Epithelial cell of proximal tubule (primary cell): ENCODE data around the gene METTL1. TPM values are rescaled to one million over a fixed set of nuclear protein-coding genes. Genes with fewer than 3 reads are reported as not detected.

Experiments
- DNase-seq: peaks from one replicate; pipeline ENCODE4 v3.0.0-alpha.2; 2011; ENCODE audit warnings: low read depth
- H3K4me3 ChIP-seq: 2 replicates; pipeline ENCODE4 v1.5.1; 2011; ENCODE audit warnings: low read depth, mild to moderate bottlenecking, low read length
- CTCF ChIP-seq: conservative IDR thresholded peaks from 2 replicates; pipeline ENCODE4 v1.5.1; 2012; ENCODE audit warnings: low read depth, mild to moderate bottlenecking, low read length
- total RNA-seq: library from RNA; depleted of rRNA; stranded (reverse); fragments of >200 nt; gene quantifications from 2 replicates; pipeline ENCODE4 v1.2.3, GENCODE V29; 2015

Gene METTL1
- total RNA-seq, 1 donor from 2014 or later: 27.3 TPM

DNA sequence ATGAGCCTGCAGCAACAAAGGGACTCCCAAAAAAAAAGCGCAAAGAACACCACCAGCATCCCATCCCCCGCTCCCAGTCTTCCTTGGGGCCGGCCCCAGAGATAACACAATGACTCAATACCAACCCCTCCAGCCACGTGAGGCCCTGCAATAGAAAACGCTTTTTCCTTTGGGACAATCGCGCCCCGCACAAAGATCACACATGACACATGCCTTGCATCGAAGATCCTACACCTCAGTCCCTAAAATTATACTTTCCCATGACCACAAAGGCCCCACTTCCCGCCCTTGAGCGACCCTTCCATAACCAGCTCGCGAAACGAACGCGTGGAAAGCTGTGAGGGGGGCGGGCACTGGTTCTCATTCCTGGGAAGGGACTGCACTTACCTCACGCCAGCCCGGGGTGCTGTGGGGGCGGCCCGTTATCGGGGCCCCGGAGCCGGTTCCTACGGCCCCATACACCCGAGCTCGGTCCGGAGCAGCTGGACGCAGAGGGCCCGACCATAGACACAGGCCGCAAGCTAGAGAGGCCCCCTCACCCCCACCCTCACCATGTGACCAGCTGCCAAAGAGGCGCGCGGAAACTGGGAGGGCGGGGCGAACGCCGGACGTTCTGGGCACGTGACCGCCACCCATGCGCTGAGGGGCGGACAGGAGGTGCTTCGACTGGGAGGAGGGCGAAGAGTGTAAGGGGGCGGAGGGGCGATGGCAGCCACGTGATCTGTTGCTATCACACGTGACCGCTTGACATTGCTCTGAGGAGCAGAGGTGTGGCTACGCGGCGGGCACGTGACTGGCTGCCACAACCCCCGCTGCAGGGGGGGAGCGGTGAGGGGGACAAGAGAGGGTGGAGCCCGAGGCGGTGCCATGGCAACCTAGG is 19.9 kb downstream of the METTL1 start, which contains the start of gene CDK4:
TSS of gene CDK4 (minus strand) at position 523 of the 880 bp plus-strand sequence. CDS start 593 bp downstream, outside the sequence.
- peak within 1 kb of the TSS; percentile 82 for H3K4me3 ChIP-seq
- TF ChIP-seq CTCF: no peak
- DNase-seq: peak; percentile 87

DNA sequence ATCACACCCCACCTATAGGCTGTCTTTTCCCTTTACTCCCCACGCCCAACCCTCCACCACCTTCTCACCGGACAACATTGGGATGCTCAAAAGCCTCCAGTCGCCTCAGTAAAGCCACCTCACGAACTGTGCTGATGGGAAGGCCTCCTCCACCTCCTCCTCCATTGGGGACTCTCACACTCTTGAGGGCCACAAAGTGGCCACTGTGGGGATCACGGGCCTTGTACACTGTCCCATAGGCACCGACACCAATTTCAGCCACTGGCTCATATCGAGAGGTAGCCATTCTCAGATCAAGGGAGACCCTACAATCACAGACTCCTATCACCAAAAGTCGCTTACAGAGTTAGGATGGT is 20.5 kb downstream of the METTL1 start:
- TF ChIP-seq CTCF: no peak
- H3K4me3 ChIP-seq: peak overlapping the region; percentile 82
- no peak for DNase-seq

- no peak for DNase-seq
- H3K4me3 ChIP-seq: peak overlapping the region; percentile 82
- no peak for TF ChIP-seq CTCF
These were observed 21.1 kb downstream of the METTL1 start for GRCh38 chr12:57750561-57751431.

GRCh38 chr12:57749061-57749460 is 22.8 kb downstream of the METTL1 start:
- no peak for DNase-seq
- TF ChIP-seq CTCF: no peak
- H3K4me3 ChIP-seq: no peak overlapping the region

GRCh38 chr12:57746025-57746424 is 25.9 kb downstream of the METTL1 start:
- no peak for TF ChIP-seq CTCF

DNA sequence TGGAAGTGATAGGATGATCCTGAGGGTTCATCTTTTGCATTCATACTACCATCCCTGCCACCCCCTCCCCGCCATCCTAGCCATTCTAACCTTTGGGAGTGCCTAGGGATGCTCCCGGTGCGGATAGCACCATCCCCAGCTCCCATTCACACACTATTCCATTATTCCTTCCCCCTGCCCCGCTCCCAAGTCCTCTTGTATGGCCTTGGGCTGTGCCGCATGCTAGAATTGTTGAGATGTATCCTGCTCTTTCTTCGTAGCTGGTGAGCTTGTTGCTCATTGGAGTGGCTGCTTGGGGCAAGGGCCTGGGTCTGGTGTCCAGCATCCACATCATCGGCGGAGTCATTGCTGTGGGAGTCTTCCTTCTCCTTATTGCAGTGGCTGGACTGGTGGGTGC is 26.4 kb downstream of the METTL1 start:
- DNase-seq: no peak
- H3K4me3 ChIP-seq: peak overlapping the region; percentile 79
- no peak for TF ChIP-seq CTCF

More at GRCh38 chr12:57746025-57746424, 25.9 kb downstream of the METTL1 start:
- peak overlapping the region; percentile 79 for H3K4me3 ChIP-seq
- DNase-seq: no peak
